H9 (cell line): Measurements from ENCODE around the gene DIP2C. TPM values are rescaled to one million over a fixed set of nuclear protein-coding genes. Genes with fewer than 3 reads are reported as not detected.

ENCODE experiments used
- DNase-seq: peaks from one replicate; pipeline ENCODE4 v3.0.0-alpha.2; 2017
- H2AFZ ChIP-seq: one replicate; pipeline ENCODE4 v1.6.1; 2013; ENCODE audit warnings: mild to moderate bottlenecking, low read length, control low read depth, moderate library complexity
- H2AK5ac ChIP-seq: 2 replicates; pipeline ENCODE4 v1.6.1; 2013; ENCODE audit warnings: low read length, control low read depth, mixed read lengths; ENCODE audit not compliant: insufficient read length
- H2BK120ac ChIP-seq: one replicate; pipeline ENCODE4 v1.6.1; 2013; ENCODE audit warnings: low read depth, mild to moderate bottlenecking, low read length, control low read depth, inconsistent platforms; ENCODE audit not compliant: poor library complexity, severe bottlenecking
- H2BK12ac ChIP-seq: 2 replicates; pipeline ENCODE4 v1.6.1; 2013; ENCODE audit warnings: low read length, control low read depth, mixed read lengths, low read depth; ENCODE audit not compliant: insufficient read length
- H2BK15ac ChIP-seq: 2 replicates; pipeline ENCODE4 v1.6.1; 2013; ENCODE audit warnings: low read depth, low read length, control low read depth
- H2BK20ac ChIP-seq: one replicate; pipeline ENCODE4 v1.6.1; 2013; ENCODE audit warnings: low read depth, mild to moderate bottlenecking, low read length, control low read depth, inconsistent platforms; ENCODE audit not compliant: poor library complexity, severe bottlenecking
- H2BK5ac ChIP-seq: 2 replicates; pipeline ENCODE4 v1.6.1; 2013; ENCODE audit warnings: low read length, control low read depth, mixed read lengths; ENCODE audit not compliant: insufficient read length
- H3K14ac ChIP-seq: 2 replicates; pipeline ENCODE4 v1.6.1; 2013; ENCODE audit warnings: low read length, control low read depth; ENCODE audit not compliant: insufficient read depth
- H3K18ac ChIP-seq: 2 replicates; pipeline ENCODE4 v1.6.1; 2013; ENCODE audit warnings: low read depth, mild to moderate bottlenecking, mixed read lengths, low read length, control low read depth; ENCODE audit not compliant: insufficient read length
- H3K23ac ChIP-seq: 2 replicates; pipeline ENCODE4 v1.6.1; 2013; ENCODE audit warnings: low read length, control low read depth, mixed read lengths, low read depth; ENCODE audit not compliant: insufficient read length
- H3K23me2 ChIP-seq: 2 replicates; pipeline ENCODE4 v1.6.1; 2013; ENCODE audit warnings: low read depth, mild to moderate bottlenecking, mixed read lengths, low read length, control low read depth; ENCODE audit not compliant: insufficient read length, poor library complexity, severe bottlenecking
- H3K27ac ChIP-seq: 2 replicates; pipeline ENCODE4 v1.5.1; 2013; ENCODE audit warnings: low read length, control low read depth, mixed read lengths, low read depth; ENCODE audit not compliant: insufficient read length
- H3K27me3 ChIP-seq: 2 replicates; pipeline ENCODE4 v1.6.1; 2013; ENCODE audit warnings: low read length, control low read depth, inconsistent platforms; ENCODE audit not compliant: insufficient read depth
- H3K4ac ChIP-seq: 2 replicates; pipeline ENCODE4 v1.6.1; 2013; ENCODE audit warnings: low read depth, mild to moderate bottlenecking, control low read depth, inconsistent platforms, low read length, moderate library complexity
- H3K4me1 ChIP-seq: 2 replicates; pipeline ENCODE4 v1.6.1; 2013; ENCODE audit warnings: low read length, control low read depth, inconsistent platforms; ENCODE audit not compliant: insufficient read depth
- H3K4me2 ChIP-seq: 2 replicates; pipeline ENCODE4 v1.6.1; 2013; ENCODE audit warnings: low read length, control low read depth, mixed read lengths; ENCODE audit not compliant: insufficient read length, insufficient read depth
- H3K56ac ChIP-seq: 2 replicates; pipeline ENCODE4 v1.6.1; 2013; ENCODE audit warnings: low read depth, mild to moderate bottlenecking, mixed read lengths, low read length, control low read depth; ENCODE audit not compliant: insufficient read length
- H3K79me1 ChIP-seq: 2 replicates; pipeline ENCODE4 v1.6.1; 2013; ENCODE audit warnings: low read depth, mild to moderate bottlenecking, moderate library complexity, low read length, control low read depth, inconsistent platforms; ENCODE audit not compliant: insufficient read depth, poor library complexity, severe bottlenecking
- H3K79me2 ChIP-seq: 2 replicates; pipeline ENCODE4 v1.6.1; 2013; ENCODE audit warnings: low read length, control low read depth, inconsistent platforms; ENCODE audit not compliant: insufficient read depth
- H3K9ac ChIP-seq: 2 replicates; pipeline ENCODE4 v1.6.1; 2013; ENCODE audit warnings: low read length, control low read depth, mixed read lengths; ENCODE audit not compliant: insufficient read length; ENCODE audit errors: extremely low read depth
- H3K9me3 ChIP-seq: one replicate; pipeline ENCODE4 v1.6.1; 2013; ENCODE audit warnings: low read depth, low read length, inconsistent platforms; ENCODE audit not compliant: control insufficient read depth
- H3T11ph ChIP-seq: one replicate; pipeline ENCODE4 v1.6.1; 2013; ENCODE audit warnings: mild to moderate bottlenecking, low read length, control low read depth, inconsistent platforms
- H4K20me1 ChIP-seq: one replicate; pipeline ENCODE4 v1.6.1; 2013; ENCODE audit not compliant: control insufficient read depth, insufficient read length, insufficient read depth
- H4K5ac ChIP-seq: 2 replicates; pipeline ENCODE4 v1.6.1; 2013; ENCODE audit warnings: low read depth, mild to moderate bottlenecking, mixed read lengths, low read length, control low read depth; ENCODE audit not compliant: insufficient read length
- H4K8ac ChIP-seq: replicated peaks from 2 replicates; pipeline ENCODE4 v1.6.1; 2013; ENCODE audit warnings: low read length, control low read depth, mixed read lengths, low read depth; ENCODE audit not compliant: insufficient read length
- H4K91ac ChIP-seq: 2 replicates; pipeline ENCODE4 v1.6.1; 2013; ENCODE audit warnings: low read depth, mild to moderate bottlenecking, moderate library complexity, mixed read lengths, low read length, control low read depth; ENCODE audit not compliant: insufficient read length
- H3K27ac Mint-ChIP-seq, 3 experiments: 2 replicates in 2 of 3; 3 replicates in 1 of 3; pipeline ENCODE4 v1.8.0; 2020 to 2021; ENCODE audit warnings: mixed read lengths in 3 of 3, mild to moderate bottlenecking in 1 of 3, moderate library complexity in 1 of 3
- H3K27me3 Mint-ChIP-seq: 2 replicates; pipeline ENCODE4 v1.8.0; 2021; ENCODE audit warnings: low read depth, mild to moderate bottlenecking, moderate library complexity, mixed read lengths
- H3K36me3 Mint-ChIP-seq, 3 experiments: 2 replicates in 2 of 3; 3 replicates in 1 of 3; pipeline ENCODE4 v1.8.0; 2020 to 2021; ENCODE audit warnings: low read depth in 3 of 3, mixed read lengths in 3 of 3; ENCODE audit not compliant: insufficient read depth in 1 of 3
- H3K4me1 Mint-ChIP-seq, 2 experiments: 2 replicates each; pipeline ENCODE4 v1.8.0; 2020; ENCODE audit warnings: mixed read lengths in 2 of 2
- H3K4me3 Mint-ChIP-seq, 2 experiments: 2 replicates in 1 of 2; 3 replicates in 1 of 2; pipeline ENCODE4 v1.8.0; 2020 to 2021; ENCODE audit warnings: mild to moderate bottlenecking in 2 of 2, mixed read lengths in 2 of 2, moderate library complexity in 1 of 2
- H3K9me3 Mint-ChIP-seq, 2 experiments: 2 replicates in 1 of 2; 3 replicates in 1 of 2; pipeline ENCODE4 v1.8.0; 2020; ENCODE audit warnings: mild to moderate bottlenecking in 2 of 2, mixed read lengths in 2 of 2, moderate library complexity in 1 of 2
- CTCF ChIP-seq: fragments of 200-600 bp; sonication (generic); conservative IDR thresholded peaks from 3 replicates; pipeline ENCODE4 v1.8.0; 2021; ENCODE audit warnings: antibody characterized with exemption, mild to moderate bottlenecking
- WGBS: extraction: QIAGEN DNeasy Blood & Tissue Kit; methylation state at CpG from one replicate; pipeline ENCODE4 v1.1.7; 2013; ENCODE audit warnings: missing lambda C conversion rate, low lambda C conversion rate, mixed read lengths; ENCODE audit not compliant: insufficient read length; ENCODE audit errors: extremely low coverage; 5-methylcytosine and 5-hydroxymethylcytosine counted together
- total RNA-seq: library from RNA; stranded (reverse); gene quantifications from 2 replicates; pipeline ENCODE4 v1.2.1, GENCODE V29; 2021

The DIP2C gene
- total RNA-seq, 1 experiment from 2014 or later = 7.9 TPM

- peak; percentile 97 for TF ChIP-seq CTCF
- Histone ChIP-seq H3K27me3 (peaks cover 28% of the 10 kb centered on the region; the same call in 1 of the 2 replicates), H3K9ac (no peak overlapping the region), H2AFZ (no peak overlapping the region), H4K91ac (no peak overlapping the region), H2AK5ac (no peak overlapping the region), H2BK12ac (no peak overlapping the region), H2BK120ac (no peak overlapping the region), H4K8ac (no peak overlapping the region), H4K20me1 (no peaks in the 10 kb centered on the region), H2BK20ac (no peak overlapping the region), H3K79me1 (no peaks in the 10 kb centered on the region), H3K56ac (no peak overlapping the region), H3K14ac (no peak overlapping the region), H4K5ac (no peak overlapping the region), H2BK15ac (no peak overlapping the region), H3K4me2 (no peak overlapping the region), H3K27ac (no peak overlapping the region), H3K18ac (no peak overlapping the region), H3K9me3 (no peaks in the 10 kb centered on the region), H3T11ph (no peak overlapping the region), H3K23ac (no peak overlapping the region), H3K4ac (no peak overlapping the region), H3K23me2 (no peaks in the 10 kb centered on the region), H2BK5ac (no peak overlapping the region), H3K79me2 (no peaks in the 10 kb centered on the region), H3K4me1 (no peaks in the 10 kb centered on the region)
- Mint-ChIP-seq H3K27me3 (peaks cover 77% of the 10 kb centered on the region), H3K36me3 (peaks cover 3 to 11% (median 3%) of the 10 kb centered on the region in 3 experiments; a peak in 5 of 7 replicates), H3K27ac (peak overlapping the region in 1 of 3 experiments; percentile 84; a peak in 1 of 7 replicates), H3K4me3 (no peak overlapping the region), H3K9me3 (peaks cover 4 to 5% of the 10 kb centered on the region in 2 experiments; a peak in 4 of 5 replicates), H3K4me1 (peaks cover 6 to 8% of the 10 kb centered on the region in 2 experiments; a peak in 3 of 4 replicates)
- WGBS = no CpG with 5 or more reads among the region's 21 CpGs
- DNase-seq = peak; percentile 96
These were observed 178.2 kb downstream of the DIP2C start for GRCh38 chr10:511101-511848.
